ENCODE data around the gene NEK9.

NEK9 gene

GRCh38 chr14:75046899-75047298, 79.9 kb downstream of the NEK9 start:
- Histone ChIP-seq H3K4me1 (ENCODE audit: insufficient read depth, poor library complexity, severe bottlenecking) (peaks cover 20% of the 10 kb centered on the region), H3K36me3 (ENCODE audit: low read depth) (peaks cover 28% of the 10 kb centered on the region), H3K27me3 (ENCODE audit: insufficient read depth, poor library complexity, severe bottlenecking) (no peaks in the 10 kb centered on the region), H3K27ac (ENCODE audit: poor library complexity, severe bottlenecking) (no peak overlapping the region), H3K9me3 (ENCODE audit: severe bottlenecking) (no peaks in the 10 kb centered on the region), H3K4me3 (ENCODE audit: severe bottlenecking) (no peak overlapping the region)
- no peak for ATAC-seq (ENCODE audit: low read depth)
- TF ChIP-seq CTCF (IDR thresholded peaks at IDR 0.05; ENCODE audit: poor library complexity, severe bottlenecking), result no peak
- no peak for DNase-seq (ENCODE audit: low spot score)

GRCh38 chr14:75046275-75046674, 80.6 kb downstream of the NEK9 start:
- ATAC-seq (ENCODE audit: low read depth), result no peak
- Histone ChIP-seq H3K36me3 (ENCODE audit: low read depth) (peaks cover 30% of the 10 kb centered on the region), H3K4me1 (ENCODE audit: insufficient read depth, poor library complexity, severe bottlenecking) (peaks cover 26% of the 10 kb centered on the region), H3K4me3 (ENCODE audit: severe bottlenecking) (no peak overlapping the region), H3K27me3 (ENCODE audit: insufficient read depth, poor library complexity, severe bottlenecking) (no peaks in the 10 kb centered on the region), H3K27ac (ENCODE audit: poor library complexity, severe bottlenecking) (no peak overlapping the region), H3K9me3 (ENCODE audit: severe bottlenecking) (no peaks in the 10 kb centered on the region)
- no peak for TF ChIP-seq CTCF (IDR thresholded peaks at IDR 0.05; ENCODE audit: poor library complexity, severe bottlenecking)
- DNase-seq (ENCODE audit: low spot score), result no peak

- no peak for TF ChIP-seq CTCF (IDR thresholded peaks at IDR 0.05; ENCODE audit: poor library complexity, severe bottlenecking)
- no peak overlapping the region for H3K4me3 ChIP-seq (ENCODE audit: severe bottlenecking)
Observed at GRCh38 chr14:75044752-75045151, 82.1 kb downstream of the NEK9 start.

GRCh38 chr14:75044322-75044721, 82.5 kb downstream of the NEK9 start:
- ATAC-seq (ENCODE audit: low read depth) (peak; percentile 85), DNase-seq (ENCODE audit: low spot score) (no peak)
- H3K27me3 ChIP-seq (ENCODE audit: insufficient read depth, poor library complexity, severe bottlenecking), result no peaks in the 10 kb centered on the region
- H3K27ac ChIP-seq (ENCODE audit: poor library complexity, severe bottlenecking), result peak overlapping the region; percentile 33
- H3K4me1 ChIP-seq (ENCODE audit: insufficient read depth, poor library complexity, severe bottlenecking), result peaks cover 20% of the 10 kb centered on the region
- peaks cover 38% of the 10 kb centered on the region for H3K36me3 ChIP-seq (ENCODE audit: low read depth)
- no peaks in the 10 kb centered on the region for H3K9me3 ChIP-seq (ENCODE audit: severe bottlenecking)
- no peak for TF ChIP-seq CTCF (IDR thresholded peaks at IDR 0.05; ENCODE audit: poor library complexity, severe bottlenecking)
- H3K4me3 ChIP-seq (ENCODE audit: severe bottlenecking), result no peak overlapping the region

More at GRCh38 chr14:75044752-75045151, 82.1 kb downstream of the NEK9 start:
- Histone ChIP-seq H3K4me1 (ENCODE audit: insufficient read depth, poor library complexity, severe bottlenecking) (peaks cover 20% of the 10 kb centered on the region), H3K9me3 (ENCODE audit: severe bottlenecking) (no peaks in the 10 kb centered on the region), H3K27ac (ENCODE audit: poor library complexity, severe bottlenecking) (peak overlapping the region; percentile 33), H3K27me3 (ENCODE audit: insufficient read depth, poor library complexity, severe bottlenecking) (no peaks in the 10 kb centered on the region), H3K36me3 (ENCODE audit: low read depth) (peaks cover 38% of the 10 kb centered on the region)
- ATAC-seq (ENCODE audit: low read depth), result no peak
- DNase-seq (ENCODE audit: low spot score), result no peak

GRCh38 chr14:75042035-75042434, 84.8 kb downstream of the NEK9 start:
- ATAC-seq (ENCODE audit: low read depth) (no peak), DNase-seq (ENCODE audit: low spot score) (no peak)
- no peak overlapping the region for H3K4me3 ChIP-seq (ENCODE audit: severe bottlenecking)
- no peaks in the 10 kb centered on the region for H3K9me3 ChIP-seq (ENCODE audit: severe bottlenecking)
- TF ChIP-seq CTCF (IDR thresholded peaks at IDR 0.05; ENCODE audit: poor library complexity, severe bottlenecking), result no peak
- no peaks in the 10 kb centered on the region for H3K27me3 ChIP-seq (ENCODE audit: insufficient read depth, poor library complexity, severe bottlenecking)
- peaks cover 50% of the 10 kb centered on the region for H3K36me3 ChIP-seq (ENCODE audit: low read depth)
- peaks cover 20% of the 10 kb centered on the region for H3K4me1 ChIP-seq (ENCODE audit: insufficient read depth, poor library complexity, severe bottlenecking)
- peak overlapping the region; percentile 57 for H3K27ac ChIP-seq (ENCODE audit: poor library complexity, severe bottlenecking)

All from RWPE2 (cell line).